ENCODE measurements around the gene PRKN. TPM values are rescaled to one million over a fixed set of nuclear protein-coding genes. Genes with fewer than 3 reads are reported as not detected.

PRKN gene
- total and polyA plus RNA-seq, 9 donors: 3.0 to 15.0 (median 9.2) TPM

DNA sequence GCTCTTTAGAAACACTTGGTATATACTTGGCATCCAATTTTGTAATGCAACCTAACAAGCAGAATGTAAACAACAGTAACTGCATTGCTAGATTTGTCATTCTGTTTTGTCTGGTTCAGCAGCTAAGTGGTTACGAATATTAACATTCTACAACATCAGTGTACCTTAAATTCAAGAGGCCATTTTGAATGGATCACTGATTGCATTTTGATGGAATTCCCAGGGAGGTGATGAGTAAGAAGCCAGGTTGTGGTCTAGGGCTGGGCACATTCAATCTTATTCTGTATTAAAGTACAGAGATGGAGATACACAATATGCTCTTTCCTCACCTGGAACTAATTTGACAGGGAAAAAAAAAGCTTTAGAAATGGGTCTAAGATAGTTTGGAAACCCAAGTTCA lies 483.5 kb downstream of the PRKN start:
- no peaks in the 10 kb centered on the region for H3K4me1 ChIP-seq (ENCODE audit: insufficient read depth)
- no peaks in the 10 kb centered on the region for H3K36me3 ChIP-seq
- H3K4me3 ChIP-seq: no peak overlapping the region
- intact Hi-C loops (cut with DNase I): no loop called here
- H3K27me3 ChIP-seq: no peaks in the 10 kb centered on the region
- no peak for TF ChIP-seq POLR2A (IDR thresholded peaks at IDR 0.05)
- TF ChIP-seq, protein P1, sequence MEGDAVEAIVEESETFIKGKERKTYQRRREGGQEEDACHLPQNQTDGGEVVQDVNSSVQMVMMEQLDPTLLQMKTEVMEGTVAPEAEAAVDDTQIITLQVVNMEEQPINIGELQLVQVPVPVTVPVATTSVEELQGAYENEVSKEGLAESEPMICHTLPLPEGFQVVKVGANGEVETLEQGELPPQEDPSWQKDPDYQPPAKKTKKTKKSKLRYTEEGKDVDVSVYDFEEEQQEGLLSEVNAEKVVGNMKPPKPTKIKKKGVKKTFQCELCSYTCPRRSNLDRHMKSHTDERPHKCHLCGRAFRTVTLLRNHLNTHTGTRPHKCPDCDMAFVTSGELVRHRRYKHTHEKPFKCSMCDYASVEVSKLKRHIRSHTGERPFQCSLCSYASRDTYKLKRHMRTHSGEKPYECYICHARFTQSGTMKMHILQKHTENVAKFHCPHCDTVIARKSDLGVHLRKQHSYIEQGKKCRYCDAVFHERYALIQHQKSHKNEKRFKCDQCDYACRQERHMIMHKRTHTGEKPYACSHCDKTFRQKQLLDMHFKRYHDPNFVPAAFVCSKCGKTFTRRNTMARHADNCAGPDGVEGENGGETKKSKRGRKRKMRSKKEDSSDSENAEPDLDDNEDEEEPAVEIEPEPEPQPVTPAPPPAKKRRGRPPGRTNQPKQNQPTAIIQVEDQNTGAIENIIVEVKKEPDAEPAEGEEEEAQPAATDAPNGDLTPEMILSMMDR (IDR thresholded peaks at IDR 0.05): no peak
- no peak for TF ChIP-seq EP300 (IDR thresholded peaks at IDR 0.05)
- DNase-seq: no peak
- WGBS, 3 donors: 91 to 95% (median 95%) methylated on average over 1 of the region's 1 CpG
- H3K9me3 ChIP-seq: no peaks in the 10 kb centered on the region
- H3K27ac ChIP-seq: no peak overlapping the region

DNA sequence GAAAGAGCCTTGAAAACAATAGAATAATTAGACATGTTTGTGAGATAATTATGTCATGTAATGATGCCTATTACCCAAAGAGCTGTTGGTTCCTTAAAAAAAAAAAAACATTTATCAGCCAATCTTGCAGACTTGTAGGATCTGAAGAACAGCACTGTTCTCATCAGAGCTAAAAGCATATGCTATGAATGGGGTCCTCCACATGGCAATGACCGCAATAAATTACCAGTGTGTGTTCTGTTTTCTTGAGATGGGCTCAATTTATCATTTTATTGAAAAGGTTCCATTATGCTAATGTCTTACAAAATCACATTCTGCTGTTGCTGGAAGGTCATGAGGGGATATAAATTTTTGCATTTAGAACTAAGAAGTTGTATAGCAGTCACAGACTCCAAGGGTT lies 484.7 kb downstream of the PRKN start:
- TF ChIP-seq POLR2A (IDR thresholded peaks at IDR 0.05): no peak
- DNase-seq: no peak
- WGBS, 3 donors: 96 to 100% (median 98%) methylated on average over 1 of the region's 1 CpG
- no peaks in the 10 kb centered on the region for H3K36me3 ChIP-seq
- H3K27me3 ChIP-seq: no peaks in the 10 kb centered on the region
- no peak overlapping the region for H3K4me3 ChIP-seq
- H3K9me3 ChIP-seq: no peaks in the 10 kb centered on the region
- H3K4me1 ChIP-seq (ENCODE audit: insufficient read depth): no peaks in the 10 kb centered on the region
- H3K27ac ChIP-seq: no peak overlapping the region
- intact Hi-C loops (cut with DNase I): no loop called here

DNA sequence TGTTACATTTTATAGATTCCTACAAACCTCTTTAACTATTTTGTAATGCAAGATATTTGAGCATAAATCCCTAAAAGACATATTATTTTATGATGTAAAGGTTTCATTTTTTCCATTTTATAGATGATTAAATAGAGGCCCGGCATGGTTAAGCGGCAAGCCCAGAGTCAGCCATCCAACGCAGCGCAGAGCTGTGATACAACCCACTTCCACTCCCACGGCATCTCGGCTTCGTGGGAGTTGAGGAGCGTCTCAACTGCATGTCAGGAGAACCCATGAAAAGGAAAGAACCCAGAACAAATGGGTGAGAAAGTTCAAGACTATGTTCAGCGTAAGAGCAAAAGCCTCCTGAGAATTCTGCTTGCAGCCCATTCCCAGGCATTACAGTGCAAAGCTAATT lies 488.2 kb downstream of the PRKN start:
- H3K27me3 ChIP-seq: no peaks in the 10 kb centered on the region
- TF ChIP-seq EP300 (IDR thresholded peaks at IDR 0.05) (no peak), POLR2A (IDR thresholded peaks at IDR 0.05) (no peak)
- TF ChIP-seq, protein P1 (IDR thresholded peaks at IDR 0.05): no peak
- no peak overlapping the region for H3K4me3 ChIP-seq
- no peak overlapping the region for H3K27ac ChIP-seq
- H3K36me3 ChIP-seq: no peaks in the 10 kb centered on the region
- intact Hi-C loops (cut with DNase I): no loop called here
- WGBS, 3 donors: 93 to 96% (median 95%) methylated on average over 9 of the region's 9 CpGs
- H3K4me1 ChIP-seq (ENCODE audit: insufficient read depth): no peaks in the 10 kb centered on the region
- no peaks in the 10 kb centered on the region for H3K9me3 ChIP-seq
- DNase-seq: no peak

DNA sequence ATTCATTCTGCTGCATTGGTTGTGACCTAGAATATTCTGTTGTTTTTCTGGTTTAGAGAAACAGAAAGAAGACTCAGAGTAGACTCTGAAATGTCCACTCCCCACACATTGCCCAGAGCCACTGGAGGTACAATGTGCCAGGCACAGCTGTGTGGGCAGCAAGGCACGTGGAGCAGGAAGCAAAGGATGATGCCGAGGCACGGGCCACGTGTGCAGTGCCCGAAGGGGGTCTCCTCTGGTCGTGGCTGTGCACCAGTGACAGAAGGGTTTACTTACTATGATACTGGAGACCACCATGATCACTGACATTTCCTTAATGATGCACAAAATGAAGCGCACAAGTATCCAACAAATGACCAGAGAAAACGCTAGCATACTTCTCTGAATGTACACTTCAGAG lies 488.9 kb downstream of the PRKN start:
- no peak for DNase-seq
- 91 to 95% (median 93%) methylated on average over 8 of the region's 8 CpGs for WGBS, 3 donors
- TF ChIP-seq, protein P1 (IDR thresholded peaks at IDR 0.05): no peak
- TF ChIP-seq POLR2A (IDR thresholded peaks at IDR 0.05) (no peak), EP300 (IDR thresholded peaks at IDR 0.05) (no peak)

DNA sequence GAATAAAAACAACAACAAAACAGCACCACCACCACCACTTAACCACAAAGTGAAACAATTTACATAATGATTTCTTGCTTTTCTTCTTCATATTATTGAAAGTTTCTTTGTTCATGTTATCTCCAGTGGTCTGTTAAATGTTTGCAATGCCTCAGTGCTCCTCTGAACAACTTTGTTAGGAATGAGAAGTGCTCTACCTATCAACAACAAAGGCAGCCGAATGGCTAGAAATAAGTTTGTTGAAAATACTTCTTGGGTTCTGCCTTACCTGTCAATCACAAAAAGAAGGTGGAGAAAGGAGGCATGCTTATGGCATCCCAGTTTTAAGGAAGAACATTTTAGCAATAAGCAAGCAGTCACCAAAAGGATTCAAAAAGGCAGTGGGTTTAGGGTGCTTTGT lies 490.2 kb downstream of the PRKN start:
- intact Hi-C loops (cut with DNase I): no loop called here
- DNase-seq: no peak
- no peaks in the 10 kb centered on the region for H3K9me3 ChIP-seq
- H3K4me3 ChIP-seq: no peak overlapping the region
- no peaks in the 10 kb centered on the region for H3K27me3 ChIP-seq
- H3K4me1 ChIP-seq (ENCODE audit: insufficient read depth): no peaks in the 10 kb centered on the region
- H3K36me3 ChIP-seq: no peaks in the 10 kb centered on the region
- TF ChIP-seq EP300 (IDR thresholded peaks at IDR 0.05): no peak
- TF ChIP-seq, protein P1 (IDR thresholded peaks at IDR 0.05): no peak
- TF ChIP-seq POLR2A (IDR thresholded peaks at IDR 0.05): no peak
- no peak overlapping the region for H3K27ac ChIP-seq
- WGBS, 3 donors: 52 to 74% (median 65%) methylated on average over 1 of the region's 1 CpG

More for the DNA sequence above, 488.9 kb downstream of the PRKN start:
- intact Hi-C loops (cut with DNase I): no loop called here
- Histone ChIP-seq H3K4me3 (no peak overlapping the region), H3K27me3 (no peaks in the 10 kb centered on the region), H3K27ac (no peak overlapping the region), H3K4me1 (ENCODE audit: insufficient read depth) (no peaks in the 10 kb centered on the region), H3K36me3 (no peaks in the 10 kb centered on the region), H3K9me3 (no peaks in the 10 kb centered on the region)
